Pancreas (tissue), 10 donors: ENCODE measurements around the gene FGD5. TPM values are rescaled to one million over a fixed set of nuclear protein-coding genes. Genes with fewer than 3 reads are reported as not detected.
A peak's percentile ranks its signal among the peaks of the same experiment; 100 is the strongest.

ENCODE experiments used
- ATAC-seq, 4 donors: fragments of 200-7000 bp; cut with Tn5 transposase; one replicate each; pipeline versions ENCODE4 v1.8.0 to v1.9.1; 2020; ENCODE audit warnings: mild to moderate bottlenecking in 4 of 4, moderate library complexity in 4 of 4
- DNase-seq, 6 donors: peaks; one replicate each; pipeline ENCODE4 v3.0.0-alpha.2; 2020
- FAIRE-seq: peaks from 2 replicates; lab custom pipeline; 2012; peaks lifted over from hg19 to GRCh38; lab: Jason Lieb, UNC
- H3K27ac ChIP-seq, 4 donors: fragments of 200-600 bp; sonication (generic); 1 replicate in 3 of 4; 2 replicates in 1 of 4; pipeline versions ENCODE4 v1.5.0 to v1.8.0; 2020
- H3K27me3 ChIP-seq, 4 donors: fragments of 200-600 bp; one replicate each; pipeline ENCODE4 v1.8.0; 2021
- H3K36me3 ChIP-seq, 3 donors: fragments of 200-600 bp; sonication (generic) in 1 of 3; one replicate each; pipeline versions ENCODE4 v1.5.0 to v1.8.0; 2020 to 2021
- H3K4me1 ChIP-seq, 3 donors: fragments of 200-600 bp; one replicate each; pipeline ENCODE4 v1.8.0; 2021
- H3K4me3 ChIP-seq, 4 donors: fragments of 200-600 bp; sonication (generic) in 2 of 4; one replicate each; pipeline versions ENCODE4 v1.5.0 to v1.8.0; 2020 to 2021
- H3K9me3 ChIP-seq, 4 donors: fragments of 200-600 bp; one replicate each; pipeline ENCODE4 v1.8.0; 2021
- WGBS, 2 donors: extraction: QIAGEN DNeasy Blood & Tissue Kit; methylation state at CpG; one replicate each; pipeline ENCODE4 v1.1.7; 2013; 5-methylcytosine and 5-hydroxymethylcytosine counted together
- intact Hi-C, 3 donors: fragments of 100-400 bp; cut with DNase I; formaldehyde crosslinking; loops; one replicate each; pipeline versions ENCODE4 v1.11.1 to v1.14.2; 2022
- polyA plus RNA-seq, 2 donors: library from polyadenylated mRNA; stranded (reverse); fragments of 200-250 nt; gene quantifications; one replicate each; pipeline ENCODE4 v1.2.3, GENCODE V29; 2013
- total RNA-seq, 6 donors: library from RNA; stranded (reverse); fragmentation: NEBNext Ultra II Directional in 4 of 6; extraction: Animal tissue kit (Norgen Biotek cat#: 25700) in 4 of 6; gene quantifications; one replicate each; pipeline versions ENCODE4 v1.2.1 to v1.2.4, GENCODE V29; 2021 to 2023
- TF ChIP-seq, protein P1 (sequence below), 4 donors: fragments of 200-600 bp; sonication (generic) in 3 of 4; IDR thresholded peaks; one replicate each; pipeline versions ENCODE4 v1.5.0 to v1.8.0; 2021; ENCODE audit warnings: antibody characterized with exemption in 4 of 4
- donor health status: healthy with polysubstance abuse.
- donor health status: DM: no; HTN: no; CAD: no; lungs with moderate emphysema.
- donor health status: DM: no; HTN: no; CAD: no.
- donor health status: control.
- donor health status: control.
- donor health status: Bipolar disorder and iron deficiency.
- donor health status: DM: yes; HTN: yes; CAD: no.
- donor health status: DM: no; HTN: no; CAD: no.
- donor health status: DM: no; HTN: no; CAD: no.
- donor health status: DM: yes; HTN: yes; CAD: no.

Gene FGD5
- total and polyA plus RNA-seq, 8 donors = 2.2 to 7.1 (median 3.3) TPM

DNA sequence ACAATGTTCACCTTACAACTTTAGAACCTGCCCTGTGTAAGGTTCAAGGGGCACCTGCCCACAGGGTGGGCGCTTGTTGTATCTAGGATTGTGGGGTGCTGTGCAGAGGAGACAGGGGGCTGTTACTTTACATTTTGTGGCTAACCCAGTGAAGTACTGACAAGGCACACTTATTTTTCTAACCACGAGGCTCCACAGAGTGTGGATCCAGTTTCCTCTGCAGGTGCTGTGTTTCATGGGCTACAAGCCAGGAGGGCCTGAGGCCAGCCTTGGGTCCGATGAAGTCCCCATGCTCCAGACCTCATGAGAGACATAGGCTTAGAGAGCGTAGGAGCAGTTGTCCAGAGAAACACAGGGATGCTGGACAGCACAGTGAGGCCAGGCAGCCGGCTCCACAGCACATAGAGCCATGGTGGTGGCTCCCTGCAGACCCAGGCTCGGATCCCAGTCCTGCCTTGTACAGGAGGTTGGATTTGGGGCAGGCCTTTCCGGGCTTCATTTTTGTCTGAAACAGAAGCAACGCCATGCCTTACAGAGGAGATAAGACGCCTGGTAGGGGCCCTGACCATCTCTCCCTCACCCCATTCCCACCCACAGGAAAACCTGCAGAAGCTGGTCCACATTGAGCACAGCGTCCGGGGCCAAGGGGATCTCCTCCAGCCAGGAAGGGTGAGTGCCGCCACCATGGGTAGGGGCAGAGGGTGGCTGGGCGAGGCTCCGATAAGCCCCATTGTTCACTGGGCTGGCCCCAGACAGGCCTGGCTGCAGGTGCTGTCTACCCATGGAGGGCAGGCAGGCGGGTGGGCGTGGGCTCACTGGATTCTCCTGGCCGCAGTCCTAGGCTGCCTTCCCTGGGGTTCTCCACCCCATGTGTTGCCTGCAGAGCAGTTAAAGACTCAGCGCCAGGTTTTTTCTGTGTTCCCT, 88.5 kb downstream of the FGD5 start:
- no peak for DNase-seq
- no peaks in the 10 kb centered on the region for H3K27me3 ChIP-seq
- H3K27ac ChIP-seq = no peak overlapping the region

DNA sequence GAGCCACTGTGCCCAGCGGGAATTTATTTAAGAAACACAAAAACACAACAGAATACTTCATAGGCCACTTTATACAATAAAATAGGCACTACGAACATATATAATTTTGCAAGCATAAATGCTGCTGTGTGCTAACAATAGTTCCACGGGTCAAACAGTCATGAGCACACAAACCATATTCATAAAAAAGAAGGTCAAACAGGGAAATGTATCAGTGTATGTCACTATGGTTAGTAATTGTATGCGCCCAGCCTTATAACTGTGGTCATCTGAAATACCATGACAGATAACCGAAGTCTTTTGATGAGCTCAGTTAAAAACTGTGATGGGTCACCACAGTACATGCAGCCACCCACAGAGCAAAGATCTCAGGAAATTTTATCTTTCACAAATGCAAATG, 90.5 kb downstream of the FGD5 start:
- no peaks in the 10 kb centered on the region for H3K36me3 ChIP-seq
- no peaks in the 10 kb centered on the region for H3K4me1 ChIP-seq
- no peaks in the 10 kb centered on the region for H3K9me3 ChIP-seq
- no peaks in the 10 kb centered on the region for H3K27me3 ChIP-seq
- no peak overlapping the region for H3K4me3 ChIP-seq
- no peak overlapping the region for H3K27ac ChIP-seq
- FAIRE-seq (no peak), DNase-seq (no peak), ATAC-seq (no peak)
- intact Hi-C loops = no loop called here
- 79 to 85% methylated on average over 5 of the region's 5 CpGs for WGBS, 2 donors
- TF ChIP-seq, protein P1, sequence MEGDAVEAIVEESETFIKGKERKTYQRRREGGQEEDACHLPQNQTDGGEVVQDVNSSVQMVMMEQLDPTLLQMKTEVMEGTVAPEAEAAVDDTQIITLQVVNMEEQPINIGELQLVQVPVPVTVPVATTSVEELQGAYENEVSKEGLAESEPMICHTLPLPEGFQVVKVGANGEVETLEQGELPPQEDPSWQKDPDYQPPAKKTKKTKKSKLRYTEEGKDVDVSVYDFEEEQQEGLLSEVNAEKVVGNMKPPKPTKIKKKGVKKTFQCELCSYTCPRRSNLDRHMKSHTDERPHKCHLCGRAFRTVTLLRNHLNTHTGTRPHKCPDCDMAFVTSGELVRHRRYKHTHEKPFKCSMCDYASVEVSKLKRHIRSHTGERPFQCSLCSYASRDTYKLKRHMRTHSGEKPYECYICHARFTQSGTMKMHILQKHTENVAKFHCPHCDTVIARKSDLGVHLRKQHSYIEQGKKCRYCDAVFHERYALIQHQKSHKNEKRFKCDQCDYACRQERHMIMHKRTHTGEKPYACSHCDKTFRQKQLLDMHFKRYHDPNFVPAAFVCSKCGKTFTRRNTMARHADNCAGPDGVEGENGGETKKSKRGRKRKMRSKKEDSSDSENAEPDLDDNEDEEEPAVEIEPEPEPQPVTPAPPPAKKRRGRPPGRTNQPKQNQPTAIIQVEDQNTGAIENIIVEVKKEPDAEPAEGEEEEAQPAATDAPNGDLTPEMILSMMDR (IDR thresholded peaks at IDR 0.05) = no peak

More for the DNA sequence above, 88.5 kb downstream of the FGD5 start:
- peak in 1 of 4 donors; percentile 50 for ATAC-seq
- no peak overlapping the region for H3K4me3 ChIP-seq
- intact Hi-C loops = no loop called here
- H3K9me3 ChIP-seq = no peaks in the 10 kb centered on the region
- 63 to 65% methylated on average over 17 to 18 of the region's 18 CpGs for WGBS, 2 donors
- no peaks in the 10 kb centered on the region for H3K4me1 ChIP-seq
- TF ChIP-seq, protein P1 (IDR thresholded peaks at IDR 0.05) = no peak
- H3K36me3 ChIP-seq = no peaks in the 10 kb centered on the region
- no peak for FAIRE-seq

DNA sequence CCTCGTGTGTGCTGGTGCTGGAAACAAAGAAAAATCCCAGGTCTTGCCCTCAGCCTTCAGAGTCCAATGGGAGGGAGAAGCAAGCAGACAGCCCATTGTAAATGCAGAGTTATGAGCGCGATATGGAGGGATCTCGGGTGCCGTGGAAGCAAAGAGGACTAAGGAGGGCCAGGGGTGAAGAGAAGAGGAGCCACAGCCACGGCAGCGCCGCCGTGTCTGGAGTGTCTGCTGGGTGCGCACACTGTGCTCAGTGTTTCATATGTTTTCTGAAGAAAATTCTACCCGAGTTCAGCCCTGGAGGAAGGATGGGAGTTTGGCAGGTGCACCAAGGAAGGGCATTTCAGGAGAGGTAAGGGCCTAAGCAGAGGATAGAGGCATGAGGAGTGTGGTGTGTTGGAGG, 92.9 kb downstream of the FGD5 start:
- DNase-seq (no peak), FAIRE-seq (no peak), ATAC-seq (no peak)
- intact Hi-C loops = loop anchor here in 2 of 3 donors (5.0 to 10.0 kb wide), 3 partner anchors 117 to 399 kb away; partner anchors contain the start of gene C3orf20 (in 2 of the 2)
- TF ChIP-seq, protein P1 (IDR thresholded peaks at IDR 0.05) = no peak
- Histone ChIP-seq H3K4me1 (no peaks in the 10 kb centered on the region), H3K36me3 (no peaks in the 10 kb centered on the region), H3K27ac (no peak overlapping the region), H3K27me3 (no peaks in the 10 kb centered on the region), H3K4me3 (no peak overlapping the region), H3K9me3 (no peaks in the 10 kb centered on the region)
- 78 to 87% methylated on average over 11 of the region's 11 CpGs for WGBS, 2 donors

DNA sequence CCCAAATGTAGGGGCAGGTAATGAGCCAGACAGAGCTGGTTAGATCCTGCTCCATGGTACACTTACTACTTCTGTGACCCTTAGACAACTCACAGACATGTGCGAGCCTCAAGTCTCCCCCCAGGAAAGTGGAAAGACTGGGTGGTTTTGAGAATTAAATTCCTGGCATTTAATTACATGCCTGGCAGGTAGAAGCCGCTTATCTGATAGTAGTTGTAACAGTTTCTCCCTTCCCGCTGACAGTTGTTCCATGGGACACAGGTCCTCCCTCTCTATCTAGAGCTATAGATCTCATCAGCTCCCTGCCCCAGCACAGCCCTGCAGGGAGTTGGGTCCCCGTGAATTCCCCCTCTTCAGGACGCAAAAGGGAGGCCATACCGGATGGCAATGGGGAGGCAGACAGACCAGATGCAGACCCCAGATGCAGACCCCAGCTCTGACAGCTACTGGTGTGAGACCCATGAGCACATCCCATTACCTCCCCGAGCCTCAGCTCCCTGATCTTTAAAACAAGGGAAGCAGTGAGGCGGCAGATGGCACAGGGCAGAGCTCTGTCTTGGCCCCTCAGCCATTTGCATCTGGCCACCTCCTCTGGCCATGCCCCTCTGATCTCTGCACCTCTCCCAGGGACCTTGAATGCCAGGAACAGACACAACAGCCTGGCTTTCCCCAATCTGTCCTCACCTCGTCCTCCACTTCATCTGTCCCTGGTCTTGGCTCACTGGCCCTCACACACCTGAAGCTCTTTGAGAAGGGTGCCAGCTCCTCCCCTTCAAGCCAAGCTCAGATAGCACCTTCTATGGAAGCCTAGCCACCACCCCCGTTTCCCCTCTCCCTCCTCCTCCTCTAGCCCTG, 94.5 kb downstream of the FGD5 start:
- TF ChIP-seq, protein P1 (IDR thresholded peaks at IDR 0.05) = no peak
- Histone ChIP-seq H3K27ac (no peak overlapping the region), H3K27me3 (no peaks in the 10 kb centered on the region), H3K36me3 (no peaks in the 10 kb centered on the region), H3K4me3 (no peak overlapping the region), H3K9me3 (no peaks in the 10 kb centered on the region), H3K4me1 (no peaks in the 10 kb centered on the region)
- ATAC-seq (no peak), FAIRE-seq (no peak), DNase-seq (no peak)
- 53 to 59% methylated on average over 10 of the region's 10 CpGs for WGBS, 2 donors
- intact Hi-C loops = loop anchor here in 2 of 3 donors (5.0 to 10.0 kb wide), 3 partner anchors 118 to 401 kb away; partner anchors contain the start of gene C3orf20 (in 2 of the 2)
